Neural crest cell (in vitro differentiated cells): ENCODE data around the gene ZNF91. TPM values are rescaled to one million over a fixed set of nuclear protein-coding genes. Genes with fewer than 3 reads are reported as not detected.
A peak's percentile ranks its signal among the peaks of the same experiment; 100 is the strongest.
"Not testable (repeated sequence)": the region's sequence is repeated elsewhere in the genome, so short reads cannot be mapped to it uniquely, and the experiment has no call there.

Experiments used
- DNase-seq: peaks from one replicate; pipeline ENCODE4 v3.0.0; 2021; ENCODE audit warnings: low read depth, mixed read lengths, low spot score
- H3K27ac Mint-ChIP-seq: one replicate; pipeline ENCODE4 v1.8.0; 2021; ENCODE audit warnings: mild to moderate bottlenecking, mixed read lengths; ENCODE audit not compliant: unreplicated experiment
- H3K27me3 Mint-ChIP-seq: 2 replicates; pipeline ENCODE4 v1.8.0; 2021; ENCODE audit warnings: low read depth, mild to moderate bottlenecking, mixed read lengths
- H3K36me3 Mint-ChIP-seq: 2 replicates; pipeline ENCODE4 v1.8.0; 2021; ENCODE audit warnings: low read depth, mild to moderate bottlenecking, mixed read lengths
- H3K4me1 Mint-ChIP-seq: 2 replicates; pipeline ENCODE4 v1.8.0; 2021; ENCODE audit warnings: mixed read lengths
- H3K4me3 Mint-ChIP-seq: one replicate; pipeline ENCODE4 v1.8.0; 2021; ENCODE audit warnings: mild to moderate bottlenecking, mixed read lengths
- H3K9me3 Mint-ChIP-seq: 2 replicates; pipeline ENCODE4 v1.8.0; 2021; ENCODE audit warnings: mixed read lengths
- CTCF ChIP-seq: fragments of 200-600 bp; sonication (generic); conservative IDR thresholded peaks from 2 replicates; pipeline ENCODE4 v1.5.0; 2021; ENCODE audit warnings: antibody characterized with exemption, mild to moderate bottlenecking
- total RNA-seq: library from RNA; stranded (reverse); gene quantifications from 2 replicates; pipeline ENCODE4 v1.2.1, GENCODE V29; 2021

ZNF91 gene
- total RNA-seq, 1 donor from 2014 or later, result 73.7 TPM

GRCh38 chr19:23436944-23437343 lies 41.7 kb upstream of the ZNF91 start:
- Mint-ChIP-seq H3K4me3 (no peak overlapping the region), H3K9me3 (peaks cover 19% of the 10 kb centered on the region), H3K27ac (no peak overlapping the region), H3K27me3 (no peaks in the 10 kb centered on the region), H3K36me3 (peaks cover 25% of the 10 kb centered on the region), H3K4me1 (no peaks in the 10 kb centered on the region)
- TF ChIP-seq CTCF, result peak; percentile 29
- DNase-seq, result no peak

GRCh38 chr19:23436318-23436717 lies 41.0 kb upstream of the ZNF91 start:
- H3K27ac Mint-ChIP-seq, result no peak overlapping the region
- no peak overlapping the region for H3K4me3 Mint-ChIP-seq
- no peaks in the 10 kb centered on the region for H3K27me3 Mint-ChIP-seq
- peaks cover 19% of the 10 kb centered on the region for H3K9me3 Mint-ChIP-seq
- H3K4me1 Mint-ChIP-seq, result no peaks in the 10 kb centered on the region
- DNase-seq, result no peak
- TF ChIP-seq CTCF, result peak; percentile 37
- peaks cover 25% of the 10 kb centered on the region for H3K36me3 Mint-ChIP-seq

- Mint-ChIP-seq H3K27me3 (no peaks in the 10 kb centered on the region), H3K36me3 (peaks cover 5% of the 10 kb centered on the region), H3K4me1 (peaks cover 4% of the 10 kb centered on the region), H3K4me3 (no peak overlapping the region), H3K9me3 (peaks cover 3% of the 10 kb centered on the region), H3K27ac (no peak overlapping the region)
- no peak for DNase-seq
- no peak for TF ChIP-seq CTCF
Observed at GRCh38 chr19:23420824-23421223, 25.6 kb upstream of the ZNF91 start.

GRCh38 chr19:23419261-23419660 lies 24.0 kb upstream of the ZNF91 start:
- H3K27me3 Mint-ChIP-seq, DNase-seq, H3K27ac Mint-ChIP-seq, H3K9me3 Mint-ChIP-seq, H3K36me3 Mint-ChIP-seq, H3K4me3 Mint-ChIP-seq: not testable (repeated sequence)
- peaks cover 15% of the 10 kb centered on the region for H3K4me1 Mint-ChIP-seq

- peak; percentile 61 for DNase-seq
- TF ChIP-seq CTCF, result no peak
- Mint-ChIP-seq H3K27ac (peak overlapping the region; percentile 85), H3K4me3 (peak overlapping the region; percentile 87), H3K36me3 (peaks cover 8% of the 10 kb centered on the region), H3K4me1 (peaks cover 29% of the 10 kb centered on the region), H3K27me3 (no peaks in the 10 kb centered on the region), H3K9me3 (no peaks in the 10 kb centered on the region)
Observed at GRCh38 chr19:23415561-23416191, 20.4 kb upstream of the ZNF91 start.

GRCh38 chr19:23415034-23415433 lies 19.8 kb upstream of the ZNF91 start:
- H3K4me3 Mint-ChIP-seq, result peak overlapping the region; percentile 87
- H3K36me3 Mint-ChIP-seq, result peaks cover 6% of the 10 kb centered on the region
- peak overlapping the region; percentile 85 for H3K27ac Mint-ChIP-seq
- DNase-seq, result no peak
- TF ChIP-seq CTCF, result no peak
- no peaks in the 10 kb centered on the region for H3K9me3 Mint-ChIP-seq
- no peaks in the 10 kb centered on the region for H3K27me3 Mint-ChIP-seq
- peaks cover 29% of the 10 kb centered on the region for H3K4me1 Mint-ChIP-seq
